HepG2 (cell line): ENCODE data around the gene LARP1. TPM values are rescaled to one million over a fixed set of nuclear protein-coding genes. Genes with fewer than 3 reads are reported as not detected.

Experiments
- DNMT3B ChIP-seq: conservative IDR thresholded peaks from 2 replicates; pipeline ENCODE4 v1.6.1; 2016; ENCODE audit warnings: missing biosample characterization, control low read depth
- EZH2 ChIP-seq: conservative IDR thresholded peaks from 2 replicates; pipeline ENCODE4 v1.6.1; 2012; ENCODE audit warnings: mild to moderate bottlenecking, low read depth, low read length, moderate library complexity
- FOXP1 ChIP-seq, 2 experiments: fragments of 450-650 bp in 1 of 2; IDR thresholded peaks; 2 replicates each; pipeline ENCODE4 v1.6.1; 2017 to 2018; ENCODE audit warnings: antibody characterized with exemption in 1 of 2
- SALL2 ChIP-seq: sonication (generic); formaldehyde crosslinking; IDR thresholded peaks from 2 replicates; pipeline ENCODE4 v1.8.1; 2023; ENCODE audit warnings: mild to moderate bottlenecking, missing genetic modification reagents, inconsistent platforms
- SOX13 ChIP-seq, 3 experiments: fragments of 450-650 bp in 1 of 3; sonication (generic) in 1 of 3; formaldehyde crosslinking in 1 of 3; IDR thresholded peaks in 2 of 3; conservative IDR thresholded peaks in 1 of 3; 2 replicates each; pipeline versions ENCODE4 v1.5.0 to v1.6.1; 2016 to 2020; ENCODE audit warnings: antibody characterized with exemption in 1 of 3, mild to moderate bottlenecking in 1 of 3, missing compliant biosample characterization in 1 of 3, missing genetic modification reagents in 1 of 3, moderate library complexity in 1 of 3
- SP140L ChIP-seq: sonication (generic); formaldehyde crosslinking; IDR thresholded peaks from 2 replicates; pipeline ENCODE4 v1.4.0; 2020; ENCODE audit warnings: missing genetic modification reagents, borderline replicate concordance
- TBX2 ChIP-seq: sonication (generic); formaldehyde crosslinking; IDR thresholded peaks from 2 replicates; pipeline ENCODE4 v1.5.0; 2020; ENCODE audit warnings: missing genetic modification reagents, mild to moderate bottlenecking, borderline replicate concordance
- TOE1 ChIP-seq: sonication (generic); formaldehyde crosslinking; IDR thresholded peaks from 2 replicates; pipeline ENCODE4 v1.4.0; 2020; ENCODE audit warnings: mild to moderate bottlenecking, missing genetic modification reagents
- ZFAT ChIP-seq: sonication (generic); formaldehyde crosslinking; conservative IDR thresholded peaks from 2 replicates; pipeline ENCODE4 v1.8.1; 2023; ENCODE audit warnings: missing genetic modification reagents, inconsistent platforms
- ZNF7 ChIP-seq: IDR thresholded peaks from 2 replicates; pipeline ENCODE4 v1.6.1; 2016; ENCODE audit warnings: missing biosample characterization, missing genetic modification reagents
- ZNF709 ChIP-seq: sonication (generic); formaldehyde crosslinking; IDR thresholded peaks from 2 replicates; pipeline ENCODE4 v1.5.0; 2020; ENCODE audit warnings: mild to moderate bottlenecking, missing genetic modification reagents
- polyA plus RNA-seq, 8 experiments: library from polyadenylated mRNA; depleted of rRNA in 3 of 8; stranded (reverse) in 7 of 8; unstranded in 1 of 8; fragments of >200 nt; fragmentation: Illumina TruSeq in 4 of 8; extraction: Trizol in 4 of 8; gene quantifications; 2 replicates each; pipeline versions ENCODE4 v1.2.1 to v1.2.3, GENCODE V29; 2011 to 2016; ENCODE audit warnings: low read depth in 4 of 8, missing spikeins in 1 of 8, mixed read lengths in 1 of 8; ENCODE audit not compliant: insufficient read depth in 1 of 8
- total RNA-seq, 5 experiments: library from RNA; depleted of rRNA; stranded (reverse); fragments of >200 nt; fragmentation: Illumina TruSeq; extraction: Trizol; gene quantifications; 2 replicates each; pipeline ENCODE4 v1.2.3, GENCODE V29; 2016; ENCODE audit warnings: low read depth in 1 of 5
- TF ChIP-seq, protein P1 (sequence below): IDR thresholded peaks from 2 replicates; pipeline ENCODE4 v1.6.1; 2016; ENCODE audit warnings: low read depth, control low read depth
- TF ChIP-seq, protein P2 (sequence below): sonication (generic); formaldehyde crosslinking; IDR thresholded peaks from 2 replicates; pipeline ENCODE4 v1.4.0; 2020; ENCODE audit warnings: mild to moderate bottlenecking, missing genetic modification reagents
- TF ChIP-seq, protein P3 (sequence below): sonication (generic); formaldehyde crosslinking; IDR thresholded peaks from 2 replicates; pipeline ENCODE4 v1.5.1; 2020; ENCODE audit warnings: mild to moderate bottlenecking, moderate library complexity, missing genetic modification reagents
- TF ChIP-seq, protein P4 (sequence below): sonication (generic); formaldehyde crosslinking; IDR thresholded peaks from 2 replicates; pipeline ENCODE4 v1.4.0; 2020; ENCODE audit warnings: low read depth, missing genetic modification reagents
- TF ChIP-seq, protein P5 (sequence below): sonication (generic); formaldehyde crosslinking; IDR thresholded peaks from 2 replicates; pipeline ENCODE4 v1.9.0; 2022; ENCODE audit warnings: low read depth, missing genetic modification reagents
- TF ChIP-seq, protein P6 (sequence below): sonication (generic); formaldehyde crosslinking; IDR thresholded peaks from 2 replicates; pipeline ENCODE4 v1.9.0; 2021; ENCODE audit warnings: missing genetic modification reagents, borderline replicate concordance

The LARP1 gene
- total and polyA plus RNA-seq, 2 of the 13 experiments (the other 11 are each of a cell fraction or from before 2014, with no cell fraction given) = 45.2 to 61.4 TPM

DNA sequence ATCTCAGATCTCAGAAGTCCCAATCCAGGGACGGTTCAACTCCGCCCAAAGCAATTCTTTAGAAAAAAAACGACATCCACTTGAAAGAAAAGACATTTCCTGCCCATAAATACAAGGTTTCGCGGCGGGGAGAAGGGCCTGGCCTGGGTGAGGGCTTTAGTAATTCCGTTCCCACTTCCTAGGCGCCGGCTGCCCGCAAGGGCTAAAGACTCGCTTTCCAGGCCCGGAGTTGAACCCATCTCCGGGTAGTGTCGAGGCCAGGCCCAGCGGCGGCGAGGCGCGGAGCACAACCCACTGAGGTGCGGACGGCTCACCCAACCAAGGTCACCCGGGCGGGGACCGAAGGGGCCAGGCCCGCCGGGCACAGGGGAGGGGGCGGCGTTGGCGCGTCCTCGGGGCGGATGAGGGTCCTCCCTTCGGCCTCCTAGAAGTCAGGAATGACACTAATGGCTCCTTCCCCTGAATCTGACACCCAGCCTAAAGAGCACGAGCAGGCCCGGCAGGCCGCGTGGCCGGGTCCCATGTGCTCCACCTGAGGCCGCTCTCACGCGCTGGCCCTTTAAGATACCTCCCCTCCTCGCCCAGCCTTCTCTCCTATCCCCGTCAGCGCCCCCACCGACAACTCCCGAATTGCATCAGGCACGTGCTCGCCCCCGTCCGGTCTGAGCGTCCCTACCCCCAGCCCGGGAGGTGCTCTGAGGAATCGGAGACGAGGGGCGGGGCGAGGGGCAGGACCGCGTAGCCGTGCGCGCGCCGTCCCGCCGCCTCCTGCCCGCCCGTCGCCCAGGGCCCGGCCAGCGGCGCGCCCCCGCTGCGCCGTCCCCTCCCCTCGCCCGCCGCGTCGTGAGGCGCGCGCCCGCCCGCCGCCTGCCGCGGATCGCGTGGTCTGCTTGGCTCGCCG, 467 bp upstream of the LARP1 start (continued):
- no peak for TF ChIP-seq DNMT3B (CRISPR knock-in tag)
- TF ChIP-seq, protein P1, sequence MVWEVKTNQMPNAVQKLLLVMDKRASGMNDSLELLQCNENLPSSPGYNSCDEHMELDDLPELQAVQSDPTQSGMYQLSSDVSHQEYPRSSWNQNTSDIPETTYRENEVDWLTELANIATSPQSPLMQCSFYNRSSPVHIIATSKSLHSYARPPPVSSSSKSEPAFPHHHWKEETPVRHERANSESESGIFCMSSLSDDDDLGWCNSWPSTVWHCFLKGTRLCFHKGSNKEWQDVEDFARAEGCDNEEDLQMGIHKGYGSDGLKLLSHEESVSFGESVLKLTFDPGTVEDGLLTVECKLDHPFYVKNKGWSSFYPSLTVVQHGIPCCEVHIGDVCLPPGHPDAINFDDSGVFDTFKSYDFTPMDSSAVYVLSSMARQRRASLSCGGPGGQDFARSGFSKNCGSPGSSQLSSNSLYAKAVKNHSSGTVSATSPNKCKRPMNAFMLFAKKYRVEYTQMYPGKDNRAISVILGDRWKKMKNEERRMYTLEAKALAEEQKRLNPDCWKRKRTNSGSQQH (CRISPR knock-in tag) = no peak
- TF ChIP-seq EZH2 = no peak
- TF ChIP-seq TBX2 (CRISPR knock-in tag) = peak; percentile 84
- TF ChIP-seq, protein P2, sequence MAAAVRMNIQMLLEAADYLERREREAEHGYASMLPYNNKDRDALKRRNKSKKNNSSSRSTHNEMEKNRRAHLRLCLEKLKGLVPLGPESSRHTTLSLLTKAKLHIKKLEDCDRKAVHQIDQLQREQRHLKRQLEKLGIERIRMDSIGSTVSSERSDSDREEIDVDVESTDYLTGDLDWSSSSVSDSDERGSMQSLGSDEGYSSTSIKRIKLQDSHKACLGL = no peak
- no peak; the same call in 1 of the 2 replicates for TF ChIP-seq ZNF709 (CRISPR knock-in tag)
- TF ChIP-seq FOXP1 (IDR thresholded peaks at IDR 0.05) = no peak
- TF ChIP-seq FOXP1 (CRISPR knock-in tag; IDR thresholded peaks at IDR 0.05) = peak; percentile 63
- TF ChIP-seq, protein P3, sequence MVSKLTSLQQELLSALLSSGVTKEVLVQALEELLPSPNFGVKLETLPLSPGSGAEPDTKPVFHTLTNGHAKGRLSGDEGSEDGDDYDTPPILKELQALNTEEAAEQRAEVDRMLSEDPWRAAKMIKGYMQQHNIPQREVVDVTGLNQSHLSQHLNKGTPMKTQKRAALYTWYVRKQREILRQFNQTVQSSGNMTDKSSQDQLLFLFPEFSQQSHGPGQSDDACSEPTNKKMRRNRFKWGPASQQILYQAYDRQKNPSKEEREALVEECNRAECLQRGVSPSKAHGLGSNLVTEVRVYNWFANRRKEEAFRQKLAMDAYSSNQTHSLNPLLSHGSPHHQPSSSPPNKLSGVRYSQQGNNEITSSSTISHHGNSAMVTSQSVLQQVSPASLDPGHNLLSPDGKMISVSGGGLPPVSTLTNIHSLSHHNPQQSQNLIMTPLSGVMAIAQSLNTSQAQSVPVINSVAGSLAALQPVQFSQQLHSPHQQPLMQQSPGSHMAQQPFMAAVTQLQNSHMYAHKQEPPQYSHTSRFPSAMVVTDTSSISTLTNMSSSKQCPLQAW = peak; percentile 65; the same call in 1 of the 2 replicates
- no peak for TF ChIP-seq TOE1
- TF ChIP-seq, protein P4, sequence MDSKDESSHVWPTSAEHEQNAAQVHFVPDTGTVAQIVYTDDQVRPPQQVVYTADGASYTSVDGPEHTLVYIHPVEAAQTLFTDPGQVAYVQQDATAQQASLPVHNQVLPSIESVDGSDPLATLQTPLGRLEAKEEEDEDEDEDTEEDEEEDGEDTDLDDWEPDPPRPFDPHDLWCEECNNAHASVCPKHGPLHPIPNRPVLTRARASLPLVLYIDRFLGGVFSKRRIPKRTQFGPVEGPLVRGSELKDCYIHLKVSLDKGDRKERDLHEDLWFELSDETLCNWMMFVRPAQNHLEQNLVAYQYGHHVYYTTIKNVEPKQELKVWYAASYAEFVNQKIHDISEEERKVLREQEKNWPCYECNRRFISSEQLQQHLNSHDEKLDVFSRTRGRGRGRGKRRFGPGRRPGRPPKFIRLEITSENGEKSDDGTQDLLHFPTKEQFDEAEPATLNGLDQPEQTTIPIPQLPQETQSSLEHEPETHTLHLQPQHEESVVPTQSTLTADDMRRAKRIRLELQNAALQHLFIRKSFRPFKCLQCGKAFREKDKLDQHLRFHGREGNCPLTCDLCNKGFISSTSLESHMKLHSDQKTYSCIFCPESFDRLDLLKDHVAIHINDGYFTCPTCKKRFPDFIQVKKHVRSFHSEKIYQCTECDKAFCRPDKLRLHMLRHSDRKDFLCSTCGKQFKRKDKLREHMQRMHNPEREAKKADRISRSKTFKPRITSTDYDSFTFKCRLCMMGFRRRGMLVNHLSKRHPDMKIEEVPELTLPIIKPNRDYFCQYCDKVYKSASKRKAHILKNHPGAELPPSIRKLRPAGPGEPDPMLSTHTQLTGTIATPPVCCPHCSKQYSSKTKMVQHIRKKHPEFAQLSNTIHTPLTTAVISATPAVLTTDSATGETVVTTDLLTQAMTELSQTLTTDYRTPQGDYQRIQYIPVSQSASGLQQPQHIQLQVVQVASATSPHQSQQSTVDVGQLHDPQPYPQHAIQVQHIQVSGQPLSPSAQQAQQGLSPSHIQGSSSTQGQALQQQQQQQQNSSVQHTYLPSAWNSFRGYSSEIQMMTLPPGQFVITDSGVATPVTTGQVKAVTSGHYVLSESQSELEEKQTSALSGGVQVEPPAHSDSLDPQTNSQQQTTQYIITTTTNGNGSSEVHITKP (CRISPR knock-in tag) = no peak
- TF ChIP-seq, protein P5, sequence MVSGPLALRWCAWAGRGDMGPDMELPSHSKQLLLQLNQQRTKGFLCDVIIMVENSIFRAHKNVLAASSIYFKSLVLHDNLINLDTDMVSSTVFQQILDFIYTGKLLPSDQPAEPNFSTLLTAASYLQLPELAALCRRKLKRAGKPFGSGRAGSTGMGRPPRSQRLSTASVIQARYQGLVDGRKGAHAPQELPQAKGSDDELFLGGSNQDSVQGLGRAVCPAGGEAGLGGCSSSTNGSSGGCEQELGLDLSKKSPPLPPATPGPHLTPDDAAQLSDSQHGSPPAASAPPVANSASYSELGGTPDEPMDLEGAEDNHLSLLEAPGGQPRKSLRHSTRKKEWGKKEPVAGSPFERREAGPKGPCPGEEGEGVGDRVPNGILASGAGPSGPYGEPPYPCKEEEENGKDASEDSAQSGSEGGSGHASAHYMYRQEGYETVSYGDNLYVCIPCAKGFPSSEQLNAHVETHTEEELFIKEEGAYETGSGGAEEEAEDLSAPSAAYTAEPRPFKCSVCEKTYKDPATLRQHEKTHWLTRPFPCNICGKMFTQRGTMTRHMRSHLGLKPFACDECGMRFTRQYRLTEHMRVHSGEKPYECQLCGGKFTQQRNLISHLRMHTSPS (CRISPR knock-in tag) = no peak
- TF ChIP-seq SP140L = no peak
- TF ChIP-seq, protein P6, sequence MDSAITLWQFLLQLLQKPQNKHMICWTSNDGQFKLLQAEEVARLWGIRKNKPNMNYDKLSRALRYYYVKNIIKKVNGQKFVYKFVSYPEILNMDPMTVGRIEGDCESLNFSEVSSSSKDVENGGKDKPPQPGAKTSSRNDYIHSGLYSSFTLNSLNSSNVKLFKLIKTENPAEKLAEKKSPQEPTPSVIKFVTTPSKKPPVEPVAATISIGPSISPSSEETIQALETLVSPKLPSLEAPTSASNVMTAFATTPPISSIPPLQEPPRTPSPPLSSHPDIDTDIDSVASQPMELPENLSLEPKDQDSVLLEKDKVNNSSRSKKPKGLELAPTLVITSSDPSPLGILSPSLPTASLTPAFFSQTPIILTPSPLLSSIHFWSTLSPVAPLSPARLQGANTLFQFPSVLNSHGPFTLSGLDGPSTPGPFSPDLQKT (CRISPR knock-in tag) = no peak
- TF ChIP-seq ZFAT (CRISPR knock-in tag) = no peak
- peak; percentile 93 for TF ChIP-seq SALL2 (CRISPR knock-in tag)
- no peak for TF ChIP-seq SOX13 (IDR thresholded peaks at IDR 0.05)
- 0 out of 4 replicates have a peak, but pooled peaks of 1 of the 2 experiments have one; percentile 62 for TF ChIP-seq SOX13 (CRISPR knock-in tag; conservative IDR thresholded peaks at IDR 0.05 in 1 of 2, IDR thresholded peaks at IDR 0.05 in 1 of 2)
- no peak for TF ChIP-seq ZNF7 (CRISPR knock-in tag)
